Neural progenitor cell (in vitro differentiated cells): ENCODE data around the gene FAM53B. TPM values are rescaled to one million over a fixed set of nuclear protein-coding genes. Genes with fewer than 3 reads are reported as not detected.
A peak's percentile ranks its signal among the peaks of the same experiment; 100 is the strongest.
"Not testable (repeated sequence)": the region's sequence is repeated elsewhere in the genome, so short reads cannot be mapped to it uniquely, and the experiment has no call there.

Experiments
- DNase-seq: peaks from one replicate; pipeline ENCODE4 v3.0.0-alpha.2; 2016; ENCODE audit warnings: low spot score
- H2AFZ ChIP-seq: fragments of 200-600 bp; sonication (generic); replicated peaks from 2 replicates; pipeline ENCODE4 v1.6.1; 2016; ENCODE audit warnings: antibody characterized with exemption
- H3F3A ChIP-seq: fragments of 200-600 bp; sonication (generic); 2 replicates; pipeline ENCODE4 v1.6.1; 2016; ENCODE audit warnings: antibody characterized with exemption, low read depth
- H3K27ac ChIP-seq: fragments of 200-600 bp; sonication (generic); 2 replicates; pipeline ENCODE4 v1.5.1; 2016; ENCODE audit warnings: mild to moderate bottlenecking
- H3K27me3 ChIP-seq: fragments of 200-600 bp; sonication (generic); 2 replicates; pipeline ENCODE4 v1.6.1; 2016; ENCODE audit warnings: mild to moderate bottlenecking, moderate library complexity
- H3K36me3 ChIP-seq: fragments of 200-600 bp; sonication (generic); 2 replicates; pipeline ENCODE4 v1.5.1; 2016
- H3K4me1 ChIP-seq: fragments of 200-600 bp; sonication (generic); 2 replicates; pipeline ENCODE4 v1.6.1; 2016; ENCODE audit warnings: mixed run types
- H3K4me2 ChIP-seq: fragments of 200-600 bp; sonication (generic); 2 replicates; pipeline ENCODE4 v1.6.1; 2016
- H3K4me3 ChIP-seq: fragments of 200-600 bp; sonication (generic); 2 replicates; pipeline ENCODE4 v1.5.1; 2016
- H3K79me2 ChIP-seq: fragments of 200-600 bp; sonication (generic); 2 replicates; pipeline ENCODE4 v1.6.1; 2016; ENCODE audit warnings: low read depth
- H3K9ac ChIP-seq: fragments of 200-600 bp; sonication (generic); 2 replicates; pipeline ENCODE4 v1.6.1; 2016
- H3K9me3 ChIP-seq: fragments of 200-600 bp; sonication (generic); 2 replicates; pipeline ENCODE4 v1.5.1; 2016; ENCODE audit warnings: low read depth
- H4K20me1 ChIP-seq: fragments of 200-600 bp; sonication (generic); 2 replicates; pipeline ENCODE4 v1.6.1; 2016; ENCODE audit warnings: low read depth
- H3K27ac Mint-ChIP-seq: 3 replicates; pipeline ENCODE4 v1.8.0; 2021; ENCODE audit warnings: mixed read lengths
- H3K27me3 Mint-ChIP-seq: 2 replicates; pipeline ENCODE4 v1.8.0; 2022; ENCODE audit warnings: low read depth, mild to moderate bottlenecking, inconsistent platforms, moderate library complexity, mixed read lengths; ENCODE audit not compliant: insufficient read depth
- H3K36me3 Mint-ChIP-seq: 3 replicates; pipeline ENCODE4 v1.8.0; 2021; ENCODE audit warnings: mixed read lengths
- H3K4me1 Mint-ChIP-seq: 3 replicates; pipeline ENCODE4 v1.8.0; 2021; ENCODE audit warnings: mixed read lengths
- H3K4me3 Mint-ChIP-seq: 3 replicates; pipeline ENCODE4 v1.8.0; 2021; ENCODE audit warnings: mild to moderate bottlenecking, moderate library complexity, mixed read lengths
- H3K9me3 Mint-ChIP-seq: 3 replicates; pipeline ENCODE4 v1.8.0; 2020; ENCODE audit warnings: mixed read lengths
- EZH2 ChIP-seq: fragments of 200-600 bp; sonication (generic); IDR thresholded peaks from 2 replicates; pipeline ENCODE4 v1.6.1; 2017; ENCODE audit warnings: antibody characterized with exemption, mild to moderate bottlenecking, moderate library complexity
- EZH2phosphoT487 ChIP-seq: fragments of 200-600 bp; sonication (generic); IDR thresholded peaks from 2 replicates; pipeline ENCODE4 v1.6.1; 2017; ENCODE audit warnings: antibody characterized with exemption
- total RNA-seq: library from RNA; depleted of rRNA; stranded (reverse); fragments of >200 nt; gene quantifications from 2 replicates; pipeline ENCODE4 v1.2.3, GENCODE V29; 2015; ENCODE audit warnings: low replicate concordance
- TF ChIP-seq, protein P1 (sequence below): fragments of 200-600 bp; sonication (generic); IDR thresholded peaks from 2 replicates; pipeline ENCODE4 v1.5.1; 2017; ENCODE audit warnings: antibody characterized with exemption, mild to moderate bottlenecking

FAM53B gene
- total RNA-seq, 1 donor from 2014 or later = 15.3 TPM

DNA sequence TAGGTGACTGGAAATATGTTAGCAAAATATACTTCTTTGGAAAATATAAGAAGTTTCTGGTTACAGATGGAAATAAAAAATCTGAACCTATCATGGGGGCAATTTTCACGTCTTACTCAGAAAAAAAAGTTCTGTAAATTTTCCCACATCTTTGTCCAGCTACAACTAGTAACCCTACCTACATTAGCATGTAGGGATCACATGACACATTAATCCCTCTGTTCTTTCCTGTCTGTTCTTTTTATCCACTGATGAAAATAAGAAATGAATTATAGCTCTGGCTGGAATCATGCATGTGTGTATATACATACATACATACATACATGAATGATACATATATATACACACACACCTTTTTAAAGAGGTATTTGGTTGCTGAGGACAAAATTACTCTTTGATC lies 3.6 kb upstream of the FAM53B start:
- no peaks in the 10 kb centered on the region for H3K9me3 Mint-ChIP-seq
- no peaks in the 10 kb centered on the region for H3K27me3 Mint-ChIP-seq
- Histone ChIP-seq H3K9ac (no peak overlapping the region), H3K4me1 (peaks cover 13% of the 10 kb centered on the region), H2AFZ (no peak overlapping the region), H3K4me3 (no peak overlapping the region), H3K79me2 (peaks cover 10% of the 10 kb centered on the region), H3K9me3 (no peaks in the 10 kb centered on the region), H3F3A (peaks cover 37% of the 10 kb centered on the region), H3K27me3 (no peaks in the 10 kb centered on the region), H3K27ac (no peak overlapping the region), H3K4me2 (no peak overlapping the region), H3K36me3 (no peaks in the 10 kb centered on the region), H4K20me1 (peaks cover 17% of the 10 kb centered on the region)
- H3K4me1 Mint-ChIP-seq = peaks cover 18% of the 10 kb centered on the region
- no peak overlapping the region for H3K4me3 Mint-ChIP-seq
- peaks cover 1% of the 10 kb centered on the region for H3K36me3 Mint-ChIP-seq
- TF ChIP-seq, protein P1, sequence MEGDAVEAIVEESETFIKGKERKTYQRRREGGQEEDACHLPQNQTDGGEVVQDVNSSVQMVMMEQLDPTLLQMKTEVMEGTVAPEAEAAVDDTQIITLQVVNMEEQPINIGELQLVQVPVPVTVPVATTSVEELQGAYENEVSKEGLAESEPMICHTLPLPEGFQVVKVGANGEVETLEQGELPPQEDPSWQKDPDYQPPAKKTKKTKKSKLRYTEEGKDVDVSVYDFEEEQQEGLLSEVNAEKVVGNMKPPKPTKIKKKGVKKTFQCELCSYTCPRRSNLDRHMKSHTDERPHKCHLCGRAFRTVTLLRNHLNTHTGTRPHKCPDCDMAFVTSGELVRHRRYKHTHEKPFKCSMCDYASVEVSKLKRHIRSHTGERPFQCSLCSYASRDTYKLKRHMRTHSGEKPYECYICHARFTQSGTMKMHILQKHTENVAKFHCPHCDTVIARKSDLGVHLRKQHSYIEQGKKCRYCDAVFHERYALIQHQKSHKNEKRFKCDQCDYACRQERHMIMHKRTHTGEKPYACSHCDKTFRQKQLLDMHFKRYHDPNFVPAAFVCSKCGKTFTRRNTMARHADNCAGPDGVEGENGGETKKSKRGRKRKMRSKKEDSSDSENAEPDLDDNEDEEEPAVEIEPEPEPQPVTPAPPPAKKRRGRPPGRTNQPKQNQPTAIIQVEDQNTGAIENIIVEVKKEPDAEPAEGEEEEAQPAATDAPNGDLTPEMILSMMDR = no peak
- TF ChIP-seq EZH2phosphoT487 = no peak
- TF ChIP-seq EZH2 = no peak
- H3K27ac Mint-ChIP-seq = no peak overlapping the region
- DNase-seq = no peak

DNA sequence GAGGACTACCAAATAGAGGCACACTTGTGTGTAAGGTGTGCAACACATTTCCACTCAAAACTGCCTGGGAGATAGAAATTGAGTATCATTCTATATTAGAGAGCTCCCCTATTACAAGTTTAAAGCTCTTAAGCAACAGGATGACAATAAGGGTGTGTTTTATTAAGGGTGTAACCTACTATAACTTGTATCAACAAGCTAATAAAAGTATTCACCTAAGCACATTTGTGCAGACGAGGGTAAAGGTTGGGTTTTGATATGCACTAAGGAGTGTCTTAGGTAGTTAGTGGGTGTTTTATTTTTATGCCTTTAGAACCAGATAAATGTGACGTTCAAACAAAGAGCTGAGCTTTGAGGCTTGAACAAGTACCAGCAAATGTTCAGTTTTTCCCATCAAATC lies 2.8 kb upstream of the FAM53B start:
- no peak overlapping the region for H3K9ac ChIP-seq
- H2AFZ ChIP-seq = no peak overlapping the region
- H3F3A ChIP-seq = peaks cover 45% of the 10 kb centered on the region
- no peak for DNase-seq
- peaks cover 18% of the 10 kb centered on the region for H3K4me1 ChIP-seq
- peaks cover 17% of the 10 kb centered on the region for H3K79me2 ChIP-seq
- no peaks in the 10 kb centered on the region for H3K27me3 ChIP-seq
- no peaks in the 10 kb centered on the region for H3K9me3 ChIP-seq
- H3K4me2 ChIP-seq = no peak overlapping the region
- no peaks in the 10 kb centered on the region for H3K36me3 ChIP-seq
- H3K27me3 Mint-ChIP-seq = peaks cover 3% of the 10 kb centered on the region
- TF ChIP-seq EZH2phosphoT487 (no peak), EZH2 (no peak)
- TF ChIP-seq, protein P1 = no peak
- H3K4me3 ChIP-seq = no peak overlapping the region
- peaks cover 24% of the 10 kb centered on the region for H4K20me1 ChIP-seq
- H3K27ac ChIP-seq = no peak overlapping the region
- no peak overlapping the region for H3K4me3 Mint-ChIP-seq
- H3K4me1 Mint-ChIP-seq = peaks cover 24% of the 10 kb centered on the region
- no peak overlapping the region for H3K27ac Mint-ChIP-seq
- H3K36me3 Mint-ChIP-seq = peaks cover 1% of the 10 kb centered on the region
- H3K9me3 Mint-ChIP-seq = no peaks in the 10 kb centered on the region

DNA sequence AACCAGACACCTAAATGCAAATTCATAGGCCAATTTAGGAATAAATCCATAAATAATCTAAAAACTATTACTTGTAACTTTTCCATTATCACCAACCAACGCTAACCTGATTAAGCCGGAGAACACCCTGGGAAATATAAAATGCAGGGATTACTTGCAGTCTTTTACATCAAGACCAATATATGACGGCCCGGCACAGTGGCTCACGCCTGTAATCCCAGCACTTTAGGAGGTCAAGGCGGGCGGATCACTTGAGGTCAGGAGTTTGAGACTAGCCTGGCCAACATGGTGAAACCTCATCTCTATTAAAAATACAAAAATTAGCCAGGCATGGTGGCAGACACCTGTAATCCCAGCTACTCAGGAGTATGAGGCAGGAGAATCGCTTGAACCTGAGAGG lies 2.3 kb upstream of the FAM53B start:
- H3K9me3 ChIP-seq, H3K4me3 Mint-ChIP-seq, H3K9ac ChIP-seq, H3K36me3 Mint-ChIP-seq, H3K27ac ChIP-seq, H3K36me3 ChIP-seq, H3K27ac Mint-ChIP-seq, H3K4me3 ChIP-seq, H3K9me3 Mint-ChIP-seq, H2AFZ ChIP-seq, H3K27me3 Mint-ChIP-seq, H3K4me2 ChIP-seq, DNase-seq, H3K27me3 ChIP-seq: not testable (repeated sequence)
- peaks cover 23% of the 10 kb centered on the region for H3K79me2 ChIP-seq
- peaks cover 23% of the 10 kb centered on the region for H3K4me1 ChIP-seq
- H4K20me1 ChIP-seq = peaks cover 29% of the 10 kb centered on the region
- H3K4me1 Mint-ChIP-seq = peaks cover 30% of the 10 kb centered on the region
- peaks cover 50% of the 10 kb centered on the region for H3F3A ChIP-seq

DNA sequence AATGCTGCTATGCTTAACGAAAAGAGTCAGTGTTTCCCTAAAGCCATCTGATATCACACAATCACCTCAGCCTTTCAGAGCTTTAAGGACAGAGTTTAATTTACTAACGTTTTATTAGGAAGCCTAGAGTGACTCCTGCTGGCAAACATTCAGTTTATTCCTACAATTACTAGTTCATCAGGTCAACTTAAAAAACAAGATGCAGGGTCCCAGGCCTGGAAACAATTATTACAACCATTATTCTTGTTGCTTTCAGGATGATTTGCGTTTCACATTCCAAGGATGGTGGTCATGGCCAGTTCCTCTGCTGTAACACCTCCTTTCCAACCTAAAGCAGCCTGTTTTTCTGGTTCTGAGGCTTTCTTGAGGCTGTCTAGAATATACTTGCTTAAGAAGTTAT lies 1.5 kb upstream of the FAM53B start:
- Mint-ChIP-seq H3K9me3 (no peaks in the 10 kb centered on the region), H3K4me3 (peak overlapping the region; percentile 88), H3K36me3 (peaks cover 1% of the 10 kb centered on the region), H3K27me3 (peaks cover 3% of the 10 kb centered on the region), H3K27ac (no peak overlapping the region), H3K4me1 (peaks cover 37% of the 10 kb centered on the region)
- Histone ChIP-seq H3K9me3 (no peaks in the 10 kb centered on the region), H2AFZ (no peak overlapping the region), H3K4me1 (peaks cover 30% of the 10 kb centered on the region), H3K36me3 (no peaks in the 10 kb centered on the region), H3K27me3 (no peaks in the 10 kb centered on the region), H3K9ac (no peak overlapping the region), H3K79me2 (peaks cover 23% of the 10 kb centered on the region), H3F3A (peaks cover 57% of the 10 kb centered on the region), H4K20me1 (peaks cover 36% of the 10 kb centered on the region), H3K4me3 (no peak overlapping the region), H3K4me2 (no peak overlapping the region), H3K27ac (no peak overlapping the region)
- no peak for TF ChIP-seq EZH2
- TF ChIP-seq, protein P1 = peak; percentile 51
- peak; percentile 46 for DNase-seq
